PC-9 (cell line): ENCODE measurements around the gene PHLDA2. TPM values are rescaled to one million over a fixed set of nuclear protein-coding genes. Genes with fewer than 3 reads are reported as not detected.

Experiments
- BruUV-seq: library from RNA; stranded (reverse); fragments of 400-500 nt; replicated peaks from 2 replicates; lab custom pipeline; 2021; lab: Mats Ljungman, UMichigan
- CTCF ChIA-PET: fragments of 300-600 bp; sonication (Branson Sonifier 250); formaldehyde crosslinking; loops from one replicate; lab custom pipeline; 2022; ENCODE audit warnings: antibody characterized with exemption; lab: Charles Lee
- POLR2A ChIA-PET: fragments of 300-600 bp; sonication (Branson Sonifier 250); formaldehyde crosslinking; loops from one replicate; lab custom pipeline; 2022; ENCODE audit warnings: antibody characterized with exemption; ENCODE audit not compliant: unreplicated experiment; lab: Charles Lee
- DNase-seq, 2 experiments: peaks; one replicate each; pipeline versions ENCODE4 v3.0.0 to v3.0.0-alpha.2; 2015 to 2022; ENCODE audit warnings: mixed read lengths in 1 of 2
- H2AFZ ChIP-seq: fragments of 200-600 bp; sonication (generic); 2 replicates; pipeline ENCODE4 v1.8.1; 2017; ENCODE audit warnings: antibody characterized with exemption
- H3F3A ChIP-seq: fragments of 200-600 bp; sonication (generic); 2 replicates; pipeline ENCODE4 v1.8.1; 2017; ENCODE audit warnings: antibody characterized with exemption, mild to moderate bottlenecking, low read depth; ENCODE audit not compliant: insufficient read depth
- H3K27ac ChIP-seq: fragments of 200-600 bp; sonication (generic); 2 replicates; pipeline ENCODE4 v1.6.1; 2016; ENCODE audit warnings: mixed run types
- H3K27me3 ChIP-seq: fragments of 200-600 bp; sonication (generic); 2 replicates; pipeline ENCODE4 v1.6.1; 2016; ENCODE audit warnings: low read depth, mixed run types; ENCODE audit not compliant: insufficient read depth
- H3K36me3 ChIP-seq: fragments of 200-600 bp; sonication (generic); 2 replicates; pipeline ENCODE4 v1.6.1; 2016; ENCODE audit warnings: low read depth, mixed run types
- H3K4me1 ChIP-seq: fragments of 200-600 bp; sonication (generic); replicated peaks from 2 replicates; pipeline ENCODE4 v1.6.1; 2016; ENCODE audit warnings: mixed run types; ENCODE audit not compliant: insufficient read depth
- H3K4me2 ChIP-seq: fragments of 200-600 bp; sonication (generic); 2 replicates; pipeline ENCODE4 v1.6.1; 2017; ENCODE audit warnings: mixed run types
- H3K4me3 ChIP-seq: fragments of 200-600 bp; sonication (generic); 2 replicates; pipeline ENCODE4 v1.6.1; 2016; ENCODE audit warnings: mixed run types
- H3K79me2 ChIP-seq: fragments of 200-600 bp; sonication (generic); 2 replicates; pipeline ENCODE4 v1.6.1; 2017; ENCODE audit warnings: low read depth, mixed run types
- H3K9me2 ChIP-seq: fragments of 200-600 bp; sonication (generic); 2 replicates; pipeline ENCODE4 v1.8.1; 2017; ENCODE audit warnings: mild to moderate bottlenecking; ENCODE audit not compliant: insufficient read depth
- H3K9me3 ChIP-seq: fragments of 200-600 bp; sonication (generic); 2 replicates; pipeline ENCODE4 v1.8.1; 2016; ENCODE audit warnings: low read depth; ENCODE audit not compliant: insufficient read depth
- H4K20me1 ChIP-seq: fragments of 200-600 bp; sonication (generic); 2 replicates; pipeline ENCODE4 v1.8.1; 2017; ENCODE audit not compliant: insufficient read depth
- EZH2 ChIP-seq: fragments of 200-600 bp; sonication (generic); IDR thresholded peaks from 2 replicates; pipeline ENCODE4 v1.8.0; 2017; ENCODE audit warnings: antibody characterized with exemption, low read depth
- intact Hi-C: fragments of 100-400 bp; cut with micrococcal nuclease; formaldehyde crosslinking; loops from one replicate; pipeline ENCODE4 v1.10.0; 2022; ENCODE audit not compliant: unreplicated experiment
- total RNA-seq: library from RNA; stranded (reverse); gene quantifications from 2 replicates; pipeline ENCODE4 v1.2.3, GENCODE V29; 2021
- TF ChIP-seq, protein P1 (sequence below): fragments of 200-600 bp; sonication (generic); conservative IDR thresholded peaks from 2 replicates; pipeline ENCODE4 v1.6.1; 2017; ENCODE audit warnings: mixed run types, antibody characterized with exemption, mild to moderate bottlenecking, moderate library complexity

The PHLDA2 gene
- total RNA-seq, 1 experiment from 2014 or later: 14.1 TPM

DNA sequence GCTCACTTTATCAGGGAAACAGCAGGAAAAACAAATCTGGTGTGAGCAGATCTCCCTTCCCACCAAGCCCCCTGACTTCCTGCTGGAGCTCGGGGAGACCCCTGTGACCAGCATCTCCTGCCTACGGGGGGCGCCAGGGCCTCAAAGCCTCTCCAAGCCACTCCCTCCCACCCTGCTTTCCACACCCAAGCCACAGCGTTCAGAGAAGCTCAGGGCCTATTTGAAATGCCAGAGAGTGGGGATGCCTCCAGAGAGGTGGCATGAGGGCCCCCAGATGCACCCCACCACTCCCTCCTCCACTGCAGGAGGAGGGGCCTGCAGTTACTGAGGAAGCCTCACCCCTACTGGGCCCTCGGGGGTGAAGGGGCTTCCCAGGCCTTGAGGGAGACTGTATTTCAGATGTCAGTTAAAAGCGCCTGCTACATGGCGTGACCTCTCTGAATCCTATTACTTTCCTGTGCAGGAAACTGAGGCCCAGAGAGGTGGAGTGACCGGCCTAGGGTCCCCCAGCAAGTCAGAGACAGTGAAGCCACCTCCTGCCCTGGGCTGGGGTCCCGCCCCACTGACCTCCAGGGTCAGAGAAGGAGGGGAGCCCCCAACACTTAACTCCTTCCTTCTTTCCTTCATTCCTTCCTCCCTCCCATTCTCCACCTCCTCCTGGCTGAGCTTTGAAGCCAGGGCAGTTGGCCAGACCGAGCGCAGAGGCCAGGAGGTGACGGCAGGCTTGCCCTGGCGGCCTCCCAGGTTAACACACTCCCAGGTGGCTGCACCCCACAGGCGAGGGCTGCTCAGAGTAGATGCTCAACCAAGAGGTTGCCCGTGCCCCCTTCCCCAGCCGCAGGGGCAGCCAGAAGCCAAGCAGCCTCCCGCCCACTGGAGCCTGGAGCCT is 37.6 kb downstream of the PHLDA2 start:
- Histone ChIP-seq H3F3A (0 out of 2 replicates have a peak, but pooled peaks cover 3% of the 10 kb centered on the region), H3K4me2 (peak overlapping the region; percentile 94), H3K79me2 (no peaks in the 10 kb centered on the region), H3K27ac (peak overlapping the region; percentile 63; the same call in 1 of the 2 replicates), H2AFZ (peak overlapping the region; percentile 79; the same call in 1 of the 2 replicates), H3K9me2 (no peaks in the 10 kb centered on the region), H3K36me3 (no peaks in the 10 kb centered on the region), H3K4me3 (peak overlapping the region; percentile 62; the same call in 1 of the 2 replicates), H3K9me3 (no peaks in the 10 kb centered on the region), H3K27me3 (no peaks in the 10 kb centered on the region), H4K20me1 (no peaks in the 10 kb centered on the region), H3K4me1 (peaks cover 8% of the 10 kb centered on the region; the same call in 1 of the 2 replicates)
- DNase-seq: no peak
- CTCF ChIA-PET: interaction anchor here (0.6 to 1.5 kb wide), 4 partner anchors 39 to 359 kb away, joined by 3 to 4 read pairs (median 4); no protein-coding TSS in a partner anchor
- no TSS peak for BruUV-seq
- intact Hi-C loops: loop anchor here (1.0 to 2.0 kb wide), 3 partner anchors 39 to 463 kb away; no protein-coding TSS in a partner anchor
- TF ChIP-seq EZH2: no peak
- TF ChIP-seq, protein P1, sequence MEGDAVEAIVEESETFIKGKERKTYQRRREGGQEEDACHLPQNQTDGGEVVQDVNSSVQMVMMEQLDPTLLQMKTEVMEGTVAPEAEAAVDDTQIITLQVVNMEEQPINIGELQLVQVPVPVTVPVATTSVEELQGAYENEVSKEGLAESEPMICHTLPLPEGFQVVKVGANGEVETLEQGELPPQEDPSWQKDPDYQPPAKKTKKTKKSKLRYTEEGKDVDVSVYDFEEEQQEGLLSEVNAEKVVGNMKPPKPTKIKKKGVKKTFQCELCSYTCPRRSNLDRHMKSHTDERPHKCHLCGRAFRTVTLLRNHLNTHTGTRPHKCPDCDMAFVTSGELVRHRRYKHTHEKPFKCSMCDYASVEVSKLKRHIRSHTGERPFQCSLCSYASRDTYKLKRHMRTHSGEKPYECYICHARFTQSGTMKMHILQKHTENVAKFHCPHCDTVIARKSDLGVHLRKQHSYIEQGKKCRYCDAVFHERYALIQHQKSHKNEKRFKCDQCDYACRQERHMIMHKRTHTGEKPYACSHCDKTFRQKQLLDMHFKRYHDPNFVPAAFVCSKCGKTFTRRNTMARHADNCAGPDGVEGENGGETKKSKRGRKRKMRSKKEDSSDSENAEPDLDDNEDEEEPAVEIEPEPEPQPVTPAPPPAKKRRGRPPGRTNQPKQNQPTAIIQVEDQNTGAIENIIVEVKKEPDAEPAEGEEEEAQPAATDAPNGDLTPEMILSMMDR: no peak
- POLR2A ChIA-PET: interaction anchor here (1.0 kb wide), 1 partner anchor 38 kb away, joined by 6 read pairs; the partner anchor contains the start of gene PHLDA2

DNA sequence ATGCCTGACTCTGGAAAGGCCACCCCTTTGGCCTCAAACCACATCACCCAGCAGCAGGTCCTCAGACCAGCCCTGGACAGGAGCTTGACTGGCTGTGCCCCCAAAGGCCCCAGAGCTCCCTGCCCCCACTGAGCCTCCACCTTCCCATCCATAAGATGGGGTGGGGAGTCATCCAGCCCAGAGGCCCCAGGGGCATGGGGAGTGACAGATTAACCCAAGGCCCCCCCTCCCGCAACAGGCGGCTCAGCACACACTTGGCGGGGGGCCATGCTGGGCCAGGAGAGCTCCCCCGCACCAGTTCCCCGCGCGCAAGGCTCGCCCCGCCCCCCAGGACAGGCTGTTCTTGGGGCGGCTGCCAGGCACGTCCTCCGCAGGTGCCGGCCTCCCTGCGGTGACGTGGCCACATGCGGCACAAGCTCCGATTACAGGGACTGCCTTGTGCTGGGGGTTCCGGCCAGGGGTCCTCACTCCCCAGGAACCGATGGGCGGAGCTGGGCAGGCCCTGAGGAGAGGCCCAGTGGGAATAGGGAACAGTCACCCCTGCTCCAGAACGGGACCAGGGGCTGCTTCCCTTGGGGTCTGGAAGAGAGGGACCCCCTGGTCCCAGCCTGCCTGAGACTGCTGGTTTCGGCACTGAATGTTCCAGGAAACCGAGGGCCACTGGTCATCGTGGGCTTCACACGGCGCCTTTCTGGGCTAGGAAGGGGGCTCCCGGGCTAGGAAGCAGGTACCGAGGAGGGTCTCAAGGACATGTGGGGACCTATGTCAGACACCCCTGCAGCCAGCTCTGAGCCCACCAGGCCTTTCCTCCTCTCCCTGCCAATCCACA is 38.5 kb downstream of the PHLDA2 start:
- no peak overlapping the region for H3K4me2 ChIP-seq
- H4K20me1 ChIP-seq: no peaks in the 10 kb centered on the region
- CTCF ChIA-PET: interaction anchor here (0.7 kb wide), 1 partner anchor 357 kb away, joined by 3 read pairs; no protein-coding TSS in a partner anchor
- H3K27me3 ChIP-seq: no peaks in the 10 kb centered on the region
- no peaks in the 10 kb centered on the region for H3K36me3 ChIP-seq
- H3K4me3 ChIP-seq: no peak overlapping the region
- DNase-seq: no peak
- no TSS peak for BruUV-seq
- H3K79me2 ChIP-seq: no peaks in the 10 kb centered on the region
- peaks cover 8% of the 10 kb centered on the region; the same call in 1 of the 2 replicates for H3K4me1 ChIP-seq
- H2AFZ ChIP-seq: no peak overlapping the region
- no peaks in the 10 kb centered on the region for H3K9me2 ChIP-seq
- H3K27ac ChIP-seq: no peak overlapping the region
- intact Hi-C loops: no loop called here
- TF ChIP-seq, protein P1: no peak
- no peaks in the 10 kb centered on the region for H3K9me3 ChIP-seq
- POLR2A ChIA-PET: interaction anchor here (0.6 kb wide), 1 partner anchor 9 kb away, joined by 3 read pairs; no protein-coding TSS in a partner anchor
- 0 out of 2 replicates have a peak, but pooled peaks cover 3% of the 10 kb centered on the region for H3F3A ChIP-seq
